GM13977 (cell line): ENCODE results near the gene FRMD4A.
"Not testable (repeated sequence)": the region's sequence is repeated elsewhere in the genome, so short reads cannot be mapped to it uniquely, and the experiment has no call there.

ENCODE experiments used
- DNase-seq: peaks from one replicate; pipeline ENCODE4 v3.0.0; 2012; ENCODE audit warnings: low spot score
- in situ Hi-C: fragments of 300-500 bp; cut with MboI; formaldehyde crosslinking; loops from one replicate; pipeline ENCODE4 v1.12.0; 2022; ENCODE audit warnings: low sequenced_read_pairs, low pct_unique_long_range_greater_than_20kb, mixed read lengths, inconsistent platforms; ENCODE audit not compliant: unreplicated experiment
- TF ChIP-seq, protein P1 (sequence below): IDR thresholded peaks from 2 replicates; pipeline ENCODE4 v1.5.1; 2012; ENCODE audit warnings: mild to moderate bottlenecking, control low read depth; ENCODE audit not compliant: insufficient read depth; ENCODE audit errors: extremely low read depth, missing control alignments

Gene FRMD4A

DNA sequence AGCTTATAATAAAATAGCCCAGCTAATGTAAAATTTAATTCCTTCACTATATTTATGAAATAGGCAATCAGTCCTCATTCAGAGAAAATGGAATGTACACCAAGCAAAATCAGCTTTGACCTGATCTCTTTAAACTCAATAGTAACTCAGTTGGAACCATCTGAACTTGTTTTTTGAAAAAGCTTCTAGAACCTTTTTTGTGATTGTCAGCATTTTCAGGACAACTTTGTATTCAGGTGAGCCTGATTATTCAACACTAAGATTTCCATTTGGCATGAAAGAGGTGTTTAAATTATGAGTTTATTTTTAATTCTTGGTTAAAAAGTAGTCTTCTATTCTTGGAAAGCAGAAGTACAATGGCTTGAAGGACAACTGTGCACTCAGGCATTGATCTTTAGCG is 89.5 kb downstream of the FRMD4A start:
- TF ChIP-seq, protein P1, sequence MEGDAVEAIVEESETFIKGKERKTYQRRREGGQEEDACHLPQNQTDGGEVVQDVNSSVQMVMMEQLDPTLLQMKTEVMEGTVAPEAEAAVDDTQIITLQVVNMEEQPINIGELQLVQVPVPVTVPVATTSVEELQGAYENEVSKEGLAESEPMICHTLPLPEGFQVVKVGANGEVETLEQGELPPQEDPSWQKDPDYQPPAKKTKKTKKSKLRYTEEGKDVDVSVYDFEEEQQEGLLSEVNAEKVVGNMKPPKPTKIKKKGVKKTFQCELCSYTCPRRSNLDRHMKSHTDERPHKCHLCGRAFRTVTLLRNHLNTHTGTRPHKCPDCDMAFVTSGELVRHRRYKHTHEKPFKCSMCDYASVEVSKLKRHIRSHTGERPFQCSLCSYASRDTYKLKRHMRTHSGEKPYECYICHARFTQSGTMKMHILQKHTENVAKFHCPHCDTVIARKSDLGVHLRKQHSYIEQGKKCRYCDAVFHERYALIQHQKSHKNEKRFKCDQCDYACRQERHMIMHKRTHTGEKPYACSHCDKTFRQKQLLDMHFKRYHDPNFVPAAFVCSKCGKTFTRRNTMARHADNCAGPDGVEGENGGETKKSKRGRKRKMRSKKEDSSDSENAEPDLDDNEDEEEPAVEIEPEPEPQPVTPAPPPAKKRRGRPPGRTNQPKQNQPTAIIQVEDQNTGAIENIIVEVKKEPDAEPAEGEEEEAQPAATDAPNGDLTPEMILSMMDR = no peak
- no peak for DNase-seq
- in situ Hi-C loops = no loop called here

DNA sequence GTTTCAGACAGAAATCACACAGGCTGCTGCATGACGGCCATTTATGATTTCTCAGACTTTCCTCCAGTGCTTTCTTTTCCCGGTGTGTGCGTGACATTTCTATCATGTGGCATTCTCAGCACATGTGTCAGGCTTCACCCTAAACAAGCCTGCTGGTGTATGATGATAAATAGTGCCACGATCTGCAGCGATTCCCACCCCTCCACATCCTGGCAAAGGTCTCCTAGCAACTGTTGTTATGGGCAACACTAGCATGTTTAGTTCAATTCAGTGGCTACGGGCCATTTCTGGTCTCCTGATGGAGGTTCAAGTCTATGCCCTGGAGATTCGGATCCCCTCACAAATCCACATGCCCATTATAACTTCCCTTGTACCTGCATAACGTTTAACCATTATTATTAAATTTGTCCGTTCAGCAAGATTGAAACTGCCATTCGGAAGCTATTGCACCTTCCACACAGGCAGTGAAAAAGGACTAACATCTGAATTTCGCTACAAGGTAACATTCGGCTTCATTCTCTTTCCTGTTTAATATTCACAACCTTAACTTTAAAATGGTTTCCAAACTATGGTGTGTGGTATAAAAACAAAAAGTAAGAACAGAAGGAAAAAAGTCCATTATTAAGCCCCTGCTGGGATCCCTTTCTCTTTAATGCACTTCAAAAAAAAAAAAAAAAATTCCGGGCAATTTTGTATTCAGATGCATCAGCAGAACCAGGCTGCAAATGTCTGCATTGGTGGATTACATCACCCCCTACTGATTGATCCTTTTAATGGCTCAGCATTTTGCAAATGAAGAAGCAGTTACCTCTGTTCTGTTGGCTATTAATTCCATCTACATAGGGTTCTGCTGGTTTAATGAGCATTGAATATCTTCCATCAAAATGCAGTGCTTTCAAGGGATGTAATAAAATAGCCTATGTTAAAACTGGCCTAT is 90.2 kb downstream of the FRMD4A start:
- in situ Hi-C loops = no loop called here
- DNase-seq = no peak
- TF ChIP-seq, protein P1 = no peak

DNA sequence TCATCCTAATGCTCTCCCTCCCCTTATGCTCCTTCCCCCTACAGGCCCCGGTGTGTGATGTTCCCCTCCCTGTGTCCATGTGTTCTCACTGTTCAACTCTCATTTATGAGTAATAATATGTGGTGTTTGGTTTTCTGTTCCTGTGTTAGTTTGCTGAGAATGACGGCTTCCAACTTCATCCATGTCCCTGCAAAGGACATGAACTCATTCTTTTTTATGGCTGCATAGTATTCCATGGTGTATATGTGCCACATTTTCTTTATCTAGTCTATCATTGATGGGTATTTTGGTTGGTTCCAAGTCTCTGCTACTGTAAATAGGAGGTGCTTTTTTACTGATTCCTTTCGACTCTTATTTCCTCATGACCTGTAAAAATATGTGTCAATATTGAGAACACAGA is 92.1 kb downstream of the FRMD4A start:
- DNase-seq, in situ Hi-C loops: not testable (repeated sequence)

DNA sequence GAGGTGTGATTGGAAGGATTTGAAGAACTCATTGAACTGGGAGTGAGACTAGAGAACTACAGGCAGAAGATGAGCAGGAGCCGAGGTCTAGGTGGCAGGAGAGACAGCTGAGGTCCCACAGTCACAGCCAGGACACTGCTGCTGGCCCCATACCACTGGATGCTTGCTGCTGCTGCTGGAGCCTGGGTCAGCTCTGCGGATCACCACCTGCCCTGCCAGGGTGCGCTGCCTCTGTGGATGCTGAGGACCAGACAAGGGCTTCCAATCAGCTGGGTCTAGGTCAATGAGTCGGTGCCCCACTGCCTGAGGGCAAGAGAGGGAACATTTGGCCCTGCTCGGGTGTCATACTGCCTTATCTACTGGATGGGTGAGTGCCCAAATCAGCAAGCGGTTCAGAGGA is 94.4 kb downstream of the FRMD4A start:
- in situ Hi-C loops = no loop called here
- DNase-seq = no peak
- TF ChIP-seq, protein P1 = no peak

DNA sequence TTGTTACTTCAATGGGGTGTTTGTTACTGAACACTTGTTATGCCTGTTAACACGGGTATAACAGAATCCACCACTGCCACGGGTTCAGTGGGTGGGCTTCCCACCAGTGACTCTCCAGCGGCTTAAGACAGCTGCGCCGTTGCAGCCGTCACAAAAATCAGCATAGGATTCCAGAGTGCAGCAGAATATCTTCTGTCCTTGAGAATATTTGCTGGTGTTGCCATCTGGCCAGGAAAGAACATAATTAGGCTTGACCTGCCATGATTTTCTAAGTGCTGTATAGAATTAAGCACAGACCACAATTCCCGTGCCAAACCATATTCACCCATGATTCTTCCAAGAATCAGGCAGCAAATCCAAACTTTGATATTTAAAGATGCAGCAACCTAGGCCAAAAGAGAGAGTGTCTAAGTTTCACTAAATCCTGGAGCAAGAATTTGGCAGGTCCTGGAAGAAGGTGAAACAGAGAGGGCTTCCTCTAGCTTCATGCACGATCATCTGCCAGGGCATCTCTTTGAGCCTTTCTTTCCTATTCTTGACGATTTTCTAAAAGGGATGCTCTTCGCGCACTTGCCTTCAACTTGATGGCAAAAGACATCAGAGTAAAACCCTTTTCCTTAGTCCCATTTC is 95.0 kb downstream of the FRMD4A start:
- in situ Hi-C loops = no loop called here
- no peak for DNase-seq

DNA sequence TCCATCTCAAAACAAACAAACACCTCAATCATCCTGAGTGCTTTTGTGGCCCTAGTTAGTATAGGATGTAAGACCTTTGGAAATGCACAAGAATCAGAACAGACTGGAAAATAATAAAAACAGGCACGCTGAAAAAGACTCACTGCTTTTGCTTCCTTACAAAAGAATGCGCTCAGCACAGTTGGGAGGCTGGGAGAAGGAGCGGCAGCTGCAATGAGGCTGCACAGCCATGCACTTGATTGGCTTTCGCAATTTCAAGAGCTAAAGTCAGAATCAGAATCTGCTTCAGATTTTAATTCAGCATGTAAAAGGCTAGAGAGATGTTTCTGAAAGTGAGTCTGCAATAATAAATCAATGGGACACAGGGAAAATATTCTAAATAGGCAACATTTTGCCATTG is 97.2 kb downstream of the FRMD4A start:
- no peak for DNase-seq
- TF ChIP-seq, protein P1 = no peak
- in situ Hi-C loops = no loop called here

More for the DNA sequence above, 95.0 kb downstream of the FRMD4A start:
- TF ChIP-seq, protein P1 = no peak

DNA sequence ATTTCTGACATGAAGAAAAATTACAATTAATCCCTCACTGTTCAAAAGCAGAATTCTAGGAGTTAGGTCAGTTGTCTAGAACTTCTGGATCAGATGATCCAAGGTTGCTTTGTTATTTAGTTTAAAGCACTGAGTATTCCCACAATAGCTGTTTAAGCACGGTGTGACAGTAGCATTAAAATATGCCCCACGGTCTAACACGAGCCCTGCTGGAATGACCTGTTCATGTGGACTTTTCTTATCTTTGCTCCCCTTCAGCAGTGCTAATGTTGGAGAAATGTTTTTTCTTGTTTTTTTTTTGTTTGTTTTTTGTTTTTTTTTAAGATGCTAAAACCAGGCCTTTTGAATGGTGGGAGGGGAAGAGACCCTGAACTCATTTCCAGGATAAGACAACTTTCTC is 101.9 kb downstream of the FRMD4A start:
- in situ Hi-C loops, DNase-seq: not testable (repeated sequence)
